Stomach (tissue), 9 donors: ENCODE results near the gene ARHGEF1. TPM values are rescaled to one million over a fixed set of nuclear protein-coding genes. Genes with fewer than 3 reads are reported as not detected.

Experiments used
- DNase-seq, 2 donors: peaks; one replicate each; pipeline versions ENCODE4 v3.0.0 to v3.0.0-alpha.2; 2013 to 2019
- H3K27ac ChIP-seq, 5 donors: fragments of 200-600 bp in 4 of 5; sonication (generic) in 4 of 5; one replicate each; pipeline ENCODE4 v1.5.1; 2013 to 2019; ENCODE audit warnings: mild to moderate bottlenecking in 1 of 5, moderate library complexity in 1 of 5
- H3K27me3 ChIP-seq, 3 donors: fragments of 200-600 bp; sonication (generic); one replicate each; pipeline ENCODE4 v1.5.1; 2017 to 2019; ENCODE audit warnings: mixed run types in 1 of 3
- H3K36me3 ChIP-seq, 4 donors: fragments of 200-600 bp; sonication (generic); 1 replicate in 3 of 4; 2 replicates in 1 of 4; pipeline ENCODE4 v1.5.1; 2016 to 2019
- H3K4me1 ChIP-seq, 4 donors: fragments of 200-600 bp; sonication (generic); one replicate each; pipeline ENCODE4 v1.5.1; 2016 to 2019
- H3K4me3 ChIP-seq, 4 donors: fragments of 200-600 bp; sonication (generic) in 3 of 4; one replicate each; pipeline ENCODE4 v1.5.1; 2016 to 2019; ENCODE audit warnings: mild to moderate bottlenecking in 1 of 4
- H3K9me3 ChIP-seq, 4 donors: fragments of 200-600 bp; sonication (generic); one replicate each; pipeline ENCODE4 v1.5.1; 2016 to 2019
- CTCF ChIP-seq, 7 experiments: fragments of 450-650 bp in 4 of 7; fragments of 200-600 bp in 3 of 7; sonication (generic) in 3 of 7; IDR thresholded peaks; one replicate each; pipeline ENCODE4 v1.5.1; 2016 to 2019; ENCODE audit warnings: antibody characterized with exemption in 7 of 7, control low read depth in 2 of 7, mild to moderate bottlenecking in 1 of 7
- EP300 ChIP-seq: sonication (generic); formaldehyde crosslinking; IDR thresholded peaks from one replicate; pipeline ENCODE4 v1.6.1; 2017; ENCODE audit warnings: antibody characterized with exemption
- POLR2A ChIP-seq, 4 donors: fragments of 450-650 bp; IDR thresholded peaks; one replicate each; pipeline ENCODE4 v1.6.1; 2016; ENCODE audit warnings: antibody characterized with exemption in 4 of 4, control low read depth in 2 of 4, mild to moderate bottlenecking in 1 of 4, moderate library complexity in 1 of 4
- POLR2AphosphoS5 ChIP-seq, 3 donors: sonication (generic); formaldehyde crosslinking; IDR thresholded peaks; one replicate each; pipeline ENCODE4 v1.6.1; 2016; ENCODE audit warnings: antibody characterized with exemption in 3 of 3
- WGBS, 5 donors: extraction: QIAGEN DNeasy Blood & Tissue Kit in 3 of 5; methylation state at CpG; one replicate each; pipeline versions ENCODE4 v1.1.5 to v1.1.7; 2013 to 2018; 5-methylcytosine and 5-hydroxymethylcytosine counted together
- intact Hi-C: fragments of 100-400 bp; cut with DNase I; formaldehyde crosslinking; loops from one replicate; pipeline ENCODE4 v1.15.1; 2023; ENCODE audit warnings: low total_unique reads
- polyA plus RNA-seq, 3 donors: library from polyadenylated mRNA; stranded (reverse); fragments of 200-250 nt; gene quantifications; one replicate each; pipeline ENCODE4 v1.2.3, GENCODE V29; 2013
- total RNA-seq, 5 donors: library from RNA; depleted of rRNA; stranded (reverse); fragments of >200 nt; gene quantifications; one replicate each; pipeline versions ENCODE4 v1.1.0 to v1.2.3, GENCODE V29; 2014 to 2016
- donor health status: healthy with polysubstance abuse.
- donor health status: Bipolar disorder and iron deficiency.
- donor health status: healthy.

Gene ARHGEF1
- total and polyA plus RNA-seq, 8 donors = 40.8 to 329 (median 143) TPM

GRCh38 chr19:41924151-41925145 is 41.5 kb downstream of the ARHGEF1 start:
- Histone ChIP-seq H3K9me3 (no peaks in the 10 kb centered on the region), H3K27ac (no peak overlapping the region), H3K27me3 (peaks cover 28 to 99% (median 86%) of the 10 kb centered on the region in 3 donors), H3K4me1 (peaks cover 20 to 28% (median 22%) of the 10 kb centered on the region in 4 donors), H3K36me3 (no peaks in the 10 kb centered on the region), H3K4me3 (no peak overlapping the region)
- intact Hi-C loops = no loop called here
- no peak for DNase-seq
- WGBS, 5 donors = 43 to 62% (median 50%) methylated on average over 13 of the region's 13 CpGs
- no peak for TF ChIP-seq CTCF (IDR thresholded peaks at IDR 0.05)
- no peak for TF ChIP-seq POLR2AphosphoS5 (IDR thresholded peaks at IDR 0.05)
- TF ChIP-seq EP300 = no peak
- no peak for TF ChIP-seq POLR2A (IDR thresholded peaks at IDR 0.05)

GRCh38 chr19:41925208-41926003 is 42.4 kb downstream of the ARHGEF1 start:
- intact Hi-C loops = no loop called here
- no peak for TF ChIP-seq EP300
- TF ChIP-seq POLR2AphosphoS5 (IDR thresholded peaks at IDR 0.05) = no peak
- no peak for TF ChIP-seq POLR2A (IDR thresholded peaks at IDR 0.05)
- TF ChIP-seq CTCF (IDR thresholded peaks at IDR 0.05) = no peak
- Histone ChIP-seq H3K36me3 (no peaks in the 10 kb centered on the region), H3K27me3 (peaks cover 28 to 100% (median 89%) of the 10 kb centered on the region in 3 donors), H3K27ac (no peak overlapping the region), H3K4me3 (no peak overlapping the region), H3K9me3 (no peaks in the 10 kb centered on the region), H3K4me1 (peaks cover 22 to 28% (median 24%) of the 10 kb centered on the region in 4 donors)
- DNase-seq = no peak
- WGBS, 5 donors = 50 to 71% (median 64%) methylated on average over 7 of the region's 7 CpGs

GRCh38 chr19:41926028-41926762 is 43.2 kb downstream of the ARHGEF1 start:
- peaks cover 28 to 100% (median 89%) of the 10 kb centered on the region in 3 donors for H3K27me3 ChIP-seq
- H3K27ac ChIP-seq = no peak overlapping the region
- no peaks in the 10 kb centered on the region for H3K9me3 ChIP-seq
- no peak overlapping the region for H3K4me3 ChIP-seq
- H3K4me1 ChIP-seq = peaks cover 20 to 24% (median 22%) of the 10 kb centered on the region in 4 donors
- intact Hi-C loops = no loop called here
- DNase-seq = no peak
- no peaks in the 10 kb centered on the region for H3K36me3 ChIP-seq
- WGBS, 5 donors = 32 to 45% (median 37%) methylated on average over 18 to 27 of the region's 27 CpGs
- no peak for TF ChIP-seq EP300
- TF ChIP-seq POLR2AphosphoS5 (IDR thresholded peaks at IDR 0.05) = no peak
- TF ChIP-seq CTCF (IDR thresholded peaks at IDR 0.05) = no peak
- TF ChIP-seq POLR2A (IDR thresholded peaks at IDR 0.05) = no peak
